T1000 (cell line): ENCODE measurements around the gene MSL1.
"Not testable (repeated sequence)": the region's sequence is repeated elsewhere in the genome, so short reads cannot be mapped to it uniquely, and the experiment has no call there.

Source experiments
- DNase-seq: peaks from one replicate; lab custom pipeline; 2025; ENCODE audit warnings: mixed read lengths; lab: John Stamatoyannopoulos, UW

The MSL1 gene

DNA sequence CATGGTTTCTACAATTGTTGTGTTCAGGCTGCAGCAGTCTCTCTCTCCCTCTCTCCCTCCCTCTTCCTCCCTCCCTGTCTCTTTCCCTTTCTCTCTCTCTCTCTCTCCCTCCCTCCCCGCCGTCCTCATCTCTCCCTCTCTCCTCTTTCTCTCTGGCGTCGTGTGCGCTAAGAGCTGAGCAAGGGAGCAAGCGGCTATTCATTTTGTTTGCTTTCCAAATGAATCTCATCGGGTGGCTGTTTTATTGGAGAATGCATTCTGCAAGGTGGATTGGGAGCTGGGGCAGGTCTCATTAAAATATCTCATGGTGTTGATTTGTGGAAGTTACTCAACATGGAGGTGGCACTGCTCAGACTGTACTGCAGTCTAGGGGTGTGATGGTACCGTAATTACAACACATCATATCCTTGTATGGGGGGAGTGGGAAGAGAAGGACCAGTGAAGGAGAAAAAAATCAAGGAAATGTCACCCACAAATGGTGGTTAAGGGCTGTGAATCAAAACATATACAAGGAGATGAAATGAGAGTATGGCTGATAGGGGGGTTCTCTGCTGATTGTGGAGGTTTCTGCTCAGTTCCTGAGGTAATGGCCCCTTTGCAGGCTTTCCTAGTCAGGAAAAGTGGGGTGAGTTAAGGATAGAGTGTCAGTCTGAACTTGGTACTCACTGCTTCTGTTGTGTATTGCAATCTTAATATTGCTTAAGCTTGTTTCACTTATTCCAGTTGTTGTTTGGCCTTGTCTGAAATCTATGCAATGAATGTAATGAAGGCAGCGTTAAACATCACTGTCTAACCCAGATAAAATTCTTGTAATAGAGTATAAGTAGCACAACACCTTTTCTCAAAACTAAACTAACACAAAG lies 2.7 kb downstream of the MSL1 start:
- no peak for DNase-seq

DNA sequence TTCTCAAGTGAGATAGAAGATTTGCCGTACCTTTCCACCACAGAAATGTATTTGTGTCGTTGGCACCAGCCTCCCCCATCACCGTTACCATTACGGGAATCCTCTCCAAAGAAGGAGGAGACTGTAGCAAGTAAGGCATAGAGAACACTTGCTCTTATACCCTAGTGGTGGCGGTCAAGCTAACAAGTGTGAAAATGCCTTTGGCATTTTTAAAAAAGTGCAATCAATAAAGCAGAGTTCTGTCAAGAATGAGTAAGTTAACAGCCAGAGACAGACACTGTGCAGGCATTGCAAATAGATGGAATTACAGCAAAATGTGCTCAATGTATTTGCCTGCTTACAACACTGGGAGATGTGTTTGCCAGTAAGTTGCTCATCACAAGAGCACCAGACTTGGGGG lies 7.7 kb downstream of the MSL1 start:
- DNase-seq = no peak

DNA sequence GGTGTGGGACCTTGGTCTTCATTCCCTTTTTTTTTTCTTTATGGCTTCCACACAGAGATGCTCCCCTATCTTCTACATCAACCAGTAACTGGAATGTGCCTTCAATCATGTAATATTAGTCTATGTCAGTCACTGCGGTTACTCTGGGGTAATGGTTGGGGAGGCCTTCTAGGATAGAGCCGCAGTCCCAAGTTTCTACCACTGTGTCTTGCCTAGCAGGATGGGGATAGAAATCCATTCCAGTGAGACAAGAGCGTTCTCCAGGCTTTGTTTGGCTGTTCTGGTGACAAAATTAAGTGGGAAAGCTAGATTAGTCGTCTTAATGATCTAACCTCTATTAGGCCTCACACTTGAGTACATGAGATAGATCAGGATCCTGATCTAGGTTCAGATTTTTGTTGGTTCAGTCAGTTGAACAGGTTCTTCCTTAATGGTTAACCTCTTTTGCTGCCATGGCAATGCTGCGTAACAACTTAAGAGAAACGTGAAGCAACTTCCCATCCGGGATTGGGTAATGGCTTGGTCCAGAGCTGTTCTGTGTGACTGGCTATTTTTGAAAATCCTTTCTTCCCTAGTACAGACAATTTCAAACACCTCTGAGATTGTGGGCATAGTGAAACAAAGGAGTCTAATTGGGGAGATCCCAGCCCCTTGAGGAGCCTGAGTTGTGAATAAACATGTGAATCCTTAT lies 8.7 kb downstream of the MSL1 start:
- no peak for DNase-seq

DNA sequence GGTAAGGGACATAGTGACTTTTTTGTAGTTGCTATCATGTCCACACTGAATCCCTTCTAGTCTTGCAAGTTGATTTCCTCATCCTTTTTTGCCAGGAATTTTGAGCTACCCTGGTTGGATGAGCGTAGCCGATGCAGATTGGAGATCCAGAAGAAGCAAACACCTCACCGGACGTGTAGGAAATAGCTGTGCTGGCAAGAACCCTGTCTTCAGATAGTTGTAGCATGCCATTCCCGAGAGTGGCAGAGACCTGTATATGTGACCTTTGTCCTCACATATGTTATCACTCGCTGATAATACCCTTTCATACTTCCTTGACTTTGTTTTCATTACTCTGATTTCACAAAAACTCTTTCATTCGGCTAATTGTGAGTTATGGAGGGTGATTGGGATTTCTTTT lies 12.4 kb downstream of the MSL1 start:
- no peak for DNase-seq

DNA sequence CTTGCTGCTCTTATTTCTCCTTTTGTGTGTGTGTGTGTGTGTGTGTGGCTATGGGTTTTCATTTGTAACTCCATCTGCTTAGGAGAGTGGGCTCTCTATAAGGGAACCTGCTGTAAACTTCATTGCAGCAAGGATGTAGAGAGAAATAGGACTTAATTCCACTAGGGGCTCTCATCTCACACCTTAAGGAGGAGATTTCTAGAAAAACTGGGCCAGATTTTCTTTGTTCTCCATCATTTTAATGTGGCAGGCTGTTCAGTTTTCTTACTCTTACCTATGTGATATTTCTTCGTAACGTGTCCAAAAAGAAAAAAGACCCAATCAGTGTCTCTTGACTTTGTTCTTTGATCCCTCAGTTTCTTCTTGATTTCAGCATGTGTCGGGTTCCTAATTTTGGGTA lies 14.0 kb downstream of the MSL1 start:
- no peak for DNase-seq

DNA sequence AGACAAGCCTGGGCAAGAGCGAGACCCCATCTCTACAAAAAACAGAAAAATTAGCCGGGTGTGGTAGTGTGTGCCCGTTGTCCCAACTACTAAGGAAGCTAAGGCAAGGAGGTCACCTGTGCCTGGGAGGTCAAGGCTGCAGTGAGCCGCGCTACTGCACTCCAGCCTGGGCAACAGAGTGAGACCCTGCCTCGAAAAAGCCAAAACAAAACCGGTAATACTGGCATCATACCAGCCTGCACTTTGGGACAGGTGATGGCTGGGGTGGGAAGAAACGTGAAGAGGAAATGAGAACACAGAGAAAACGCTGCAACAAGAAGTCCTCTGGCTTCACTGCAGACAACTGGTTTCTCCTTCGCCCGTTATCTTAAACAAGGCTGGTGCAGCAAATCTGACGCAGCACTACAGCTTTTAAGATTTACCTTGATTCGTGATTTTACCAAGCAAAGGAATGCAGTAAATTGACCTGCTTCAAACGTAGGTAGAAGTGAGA lies 17.8 kb downstream of the MSL1 start:
- DNase-seq = no peak

DNA sequence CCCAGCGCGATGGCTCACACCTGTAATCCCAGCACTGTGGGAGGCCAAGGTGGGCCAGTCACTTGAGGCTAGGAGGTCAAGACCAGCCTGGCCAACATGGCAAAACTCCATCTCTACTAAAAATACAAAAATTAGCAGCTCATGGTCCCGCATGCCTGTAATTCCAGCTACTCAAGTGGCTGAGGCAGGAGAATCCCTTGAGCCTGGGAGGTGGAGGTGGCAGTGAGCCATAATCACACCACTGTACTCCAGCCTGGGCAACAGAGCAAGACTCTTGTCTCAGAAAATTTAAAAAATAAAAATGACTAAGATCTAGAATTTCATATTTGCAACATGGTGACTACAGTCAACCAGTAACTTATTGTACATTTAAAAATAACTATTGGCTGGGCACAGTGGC lies 21.4 kb downstream of the MSL1 start:
- not testable (repeated sequence) for DNase-seq

DNA sequence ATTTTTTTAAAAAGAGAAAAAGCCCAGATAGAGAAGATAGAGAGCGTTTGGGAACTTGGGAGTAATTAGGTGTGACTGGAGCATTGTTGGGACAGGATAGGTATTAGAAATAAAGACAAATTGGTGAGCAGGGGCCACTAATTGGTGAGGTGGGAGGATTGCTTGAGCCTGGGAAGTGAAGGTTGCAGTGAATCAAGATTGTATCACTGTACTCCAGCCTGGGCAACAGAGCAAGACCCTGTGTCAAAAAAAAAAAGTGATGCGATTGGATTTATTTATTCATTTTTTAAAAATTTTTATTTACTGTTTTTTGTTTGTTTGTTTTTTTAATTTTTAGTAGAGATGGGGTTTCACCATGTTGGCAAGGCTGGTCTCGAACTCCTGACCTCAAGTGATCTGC lies 23.7 kb downstream of the MSL1 start:
- no peak for DNase-seq

DNA sequence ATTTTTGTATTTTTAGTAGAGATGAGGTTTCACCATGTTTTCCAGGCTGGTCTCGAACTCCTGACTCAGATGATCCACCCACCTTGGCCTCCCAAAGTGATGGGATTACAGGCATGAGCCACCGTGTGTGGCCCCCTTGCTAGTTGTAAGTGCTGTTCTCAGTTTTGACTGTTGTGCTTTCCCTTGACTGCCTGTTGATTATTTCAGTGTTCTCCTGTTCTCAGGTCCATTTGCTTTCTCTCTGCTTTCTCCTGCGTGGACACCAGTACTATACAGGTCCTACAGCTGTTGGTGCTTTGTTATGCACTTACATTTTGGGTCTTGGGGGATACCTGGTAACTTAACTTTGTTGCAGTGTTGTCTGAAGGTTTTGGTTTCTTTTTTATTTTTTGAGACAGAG lies 26.8 kb downstream of the MSL1 start:
- no peak for DNase-seq

DNA sequence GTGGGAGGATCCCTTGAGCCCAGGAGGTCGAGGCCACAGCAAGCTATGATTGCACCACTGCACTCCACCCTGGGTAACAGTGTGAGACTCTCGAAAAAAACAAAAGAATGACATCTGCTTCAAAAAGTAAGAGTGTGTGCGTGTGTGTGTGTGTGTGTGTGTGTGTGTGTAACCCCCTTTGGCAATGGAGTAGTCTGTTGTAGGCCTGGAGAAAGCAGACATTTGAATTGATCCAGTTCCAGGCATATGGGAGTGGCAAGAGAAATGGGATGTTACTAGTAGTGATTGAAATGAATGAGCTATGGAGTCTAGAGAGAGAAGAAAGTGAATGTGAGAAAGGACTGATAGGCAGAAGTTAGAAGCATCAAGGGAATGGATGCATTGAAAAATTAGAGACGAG lies 28.5 kb downstream of the MSL1 start:
- DNase-seq = no peak

DNA sequence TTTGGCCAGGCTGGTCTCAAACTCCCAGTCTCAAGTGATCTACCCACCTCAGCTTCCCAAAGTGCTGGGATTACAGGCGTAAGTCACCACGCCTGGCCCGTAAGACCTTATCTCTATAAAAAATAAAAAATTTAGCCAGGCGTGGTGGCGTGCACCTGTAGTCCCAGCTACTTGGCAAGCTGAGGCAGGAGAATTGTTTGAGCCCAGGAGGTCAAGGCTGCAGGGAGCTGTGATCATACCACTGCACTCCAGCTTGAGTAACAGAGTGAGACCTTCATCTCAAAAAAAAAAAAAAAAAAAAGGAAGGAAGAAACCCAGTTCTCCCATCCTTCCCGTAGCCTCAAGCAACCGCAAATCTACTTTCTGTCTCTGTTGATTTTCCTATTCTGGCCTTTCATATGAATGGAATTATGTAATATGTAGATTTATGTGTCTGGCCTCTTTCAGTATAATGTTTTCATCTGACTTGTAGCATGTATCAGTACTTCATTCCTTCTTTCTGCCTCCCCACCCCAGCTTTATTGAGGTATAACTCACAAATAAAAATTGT lies 29.7 kb downstream of the MSL1 start:
- no peak for DNase-seq

DNA sequence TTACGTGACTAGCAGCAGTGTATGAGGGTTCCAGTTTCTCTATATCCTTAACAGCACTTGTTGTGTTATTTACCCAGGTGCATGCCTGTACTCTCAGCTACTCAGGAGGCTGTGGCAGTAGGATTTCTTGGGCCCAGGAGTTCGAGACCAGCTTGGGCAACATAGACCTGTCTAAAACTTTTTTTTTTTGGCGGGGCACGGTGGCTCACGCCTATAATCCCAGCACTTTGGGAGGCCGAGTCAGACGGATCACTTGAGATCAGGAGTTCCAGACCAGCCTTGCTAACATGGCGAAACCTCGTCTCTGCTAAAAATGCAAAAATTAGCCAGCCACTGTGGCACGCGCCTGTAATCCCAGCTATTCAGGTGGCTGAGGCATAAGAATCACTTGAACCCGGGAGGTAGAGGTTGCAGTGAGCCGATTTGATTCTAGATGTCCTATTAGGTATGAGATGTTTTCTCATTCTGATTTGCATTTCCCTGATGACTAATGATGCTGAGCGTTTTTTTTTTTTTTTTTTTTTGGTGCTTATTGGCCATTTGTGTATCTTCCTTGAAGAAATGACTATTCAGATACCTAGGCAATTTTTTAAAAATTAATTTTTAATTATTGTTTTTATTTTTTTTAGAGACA lies 31.9 kb downstream of the MSL1 start:
- DNase-seq = no peak

DNA sequence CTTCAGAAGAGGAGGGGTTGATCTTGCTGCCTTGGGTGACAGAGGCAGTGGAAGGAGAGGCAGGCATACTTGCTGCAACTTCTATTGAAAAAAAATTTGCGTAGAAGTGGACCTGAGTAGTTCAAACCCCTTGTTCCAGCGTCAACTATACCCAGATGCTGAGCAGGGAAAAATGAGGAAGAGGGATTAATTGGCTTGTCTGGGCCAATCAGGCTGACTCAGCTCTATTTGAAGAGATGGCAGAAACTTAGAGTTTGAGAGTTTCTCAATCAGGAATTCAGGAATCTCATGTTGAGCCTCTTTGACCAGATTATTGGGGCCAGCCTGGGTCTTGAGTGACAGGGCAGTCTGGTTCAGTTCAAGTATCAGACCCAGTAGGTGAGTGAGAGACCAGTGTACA lies 36.2 kb downstream of the MSL1 start:
- DNase-seq = no peak

DNA sequence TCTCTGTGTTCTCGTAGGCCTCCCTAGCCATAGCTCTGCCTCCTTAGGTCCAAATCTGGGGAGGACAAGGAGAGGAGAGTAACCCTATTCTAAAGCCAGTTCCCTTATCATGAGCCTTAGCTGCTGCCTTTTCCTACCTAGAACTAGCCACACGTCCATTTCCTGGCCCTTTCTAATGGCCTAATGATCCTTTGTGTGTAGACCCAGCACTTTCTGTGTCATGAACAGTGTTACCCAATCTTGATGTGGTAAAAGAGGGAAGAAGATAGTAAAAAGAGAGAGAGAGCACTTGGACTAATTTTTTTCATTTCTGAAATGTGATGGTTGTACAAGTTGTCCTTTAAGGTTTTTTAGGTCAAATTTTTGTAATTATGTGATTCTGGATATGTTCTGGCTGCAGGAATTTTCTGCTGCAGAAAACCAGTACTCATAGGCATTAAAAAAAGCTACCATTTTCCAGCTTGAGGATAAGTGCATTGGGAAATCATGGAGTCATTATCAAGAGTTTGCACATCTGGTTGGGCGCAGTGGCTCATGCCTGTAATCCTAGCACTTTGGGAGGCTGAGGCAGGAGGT lies 36.8 kb downstream of the MSL1 start:
- DNase-seq = no peak

DNA sequence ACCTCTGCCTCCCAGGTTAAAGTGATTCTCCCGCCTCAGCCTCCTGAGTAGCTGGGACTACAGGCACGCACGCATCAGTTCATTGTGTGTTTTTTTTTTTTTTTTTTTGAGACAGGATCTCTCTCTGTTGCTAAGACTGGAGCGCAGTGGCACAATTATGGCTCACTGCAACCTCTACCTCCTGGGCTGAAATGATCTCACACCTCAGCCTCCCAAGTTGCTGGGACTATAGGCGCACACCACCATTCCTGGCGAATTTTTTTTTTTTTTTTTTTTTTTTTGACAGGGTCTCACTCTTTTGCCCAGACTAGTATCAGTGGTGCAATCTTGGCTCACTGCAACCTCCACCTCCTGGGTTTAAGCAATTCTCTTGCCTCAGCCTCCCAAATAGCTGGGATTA lies 37.7 kb downstream of the MSL1 start:
- no peak for DNase-seq

DNA sequence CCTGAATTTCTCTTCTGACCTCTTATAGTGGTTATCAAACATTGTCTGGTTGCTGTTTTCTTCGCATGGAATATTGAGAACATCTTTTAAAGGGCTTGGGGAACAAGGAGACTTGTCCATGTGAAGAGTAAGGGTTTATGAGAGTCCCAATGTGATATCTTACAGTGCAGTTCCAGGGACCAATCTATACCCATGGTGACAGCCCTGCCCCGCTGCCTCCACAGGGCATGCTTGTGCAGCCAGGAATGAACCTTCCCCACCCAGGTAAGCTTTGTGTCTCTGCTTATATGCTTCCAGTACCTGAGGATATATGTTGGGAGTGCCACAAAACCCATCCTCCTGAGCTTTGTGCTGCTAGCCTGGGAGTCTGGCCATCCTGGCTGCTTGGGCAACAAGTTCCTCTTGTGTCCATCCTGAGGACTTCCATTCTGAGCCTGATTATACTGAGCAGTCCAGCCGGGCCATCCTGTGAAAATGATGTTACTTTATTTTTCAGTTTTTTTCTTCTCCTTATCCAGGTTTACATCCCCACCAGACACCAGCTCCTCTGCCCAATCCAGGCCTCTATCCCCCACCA lies 46.0 kb downstream of the MSL1 start:
- DNase-seq = no peak

DNA sequence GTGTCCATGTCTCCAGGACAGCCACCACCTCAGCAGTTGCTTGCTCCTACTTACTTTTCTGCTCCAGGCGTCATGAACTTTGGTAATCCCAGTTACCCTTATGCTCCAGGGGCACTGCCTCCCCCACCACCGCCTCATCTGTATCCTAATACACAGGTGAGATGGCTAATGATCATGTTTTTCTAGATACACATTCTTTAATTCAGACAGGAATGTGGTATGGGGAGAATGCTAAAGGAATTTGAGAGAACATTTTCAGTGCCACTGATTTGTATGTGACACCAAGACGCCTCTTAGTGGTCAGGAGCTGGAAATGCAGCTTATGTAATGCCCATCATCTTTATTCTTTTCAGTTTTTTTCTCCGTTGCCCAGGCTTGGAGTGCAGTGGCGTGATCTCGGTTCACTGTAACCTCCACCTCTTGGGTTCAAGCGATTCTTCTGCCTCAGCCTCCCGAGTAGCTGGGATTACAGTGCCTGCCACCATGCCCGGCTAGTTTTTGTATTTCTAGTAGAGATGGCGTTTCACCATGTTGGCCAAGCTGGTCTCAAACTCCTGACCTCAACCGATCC lies 46.6 kb downstream of the MSL1 start:
- DNase-seq = peak; percentile 16

DNA sequence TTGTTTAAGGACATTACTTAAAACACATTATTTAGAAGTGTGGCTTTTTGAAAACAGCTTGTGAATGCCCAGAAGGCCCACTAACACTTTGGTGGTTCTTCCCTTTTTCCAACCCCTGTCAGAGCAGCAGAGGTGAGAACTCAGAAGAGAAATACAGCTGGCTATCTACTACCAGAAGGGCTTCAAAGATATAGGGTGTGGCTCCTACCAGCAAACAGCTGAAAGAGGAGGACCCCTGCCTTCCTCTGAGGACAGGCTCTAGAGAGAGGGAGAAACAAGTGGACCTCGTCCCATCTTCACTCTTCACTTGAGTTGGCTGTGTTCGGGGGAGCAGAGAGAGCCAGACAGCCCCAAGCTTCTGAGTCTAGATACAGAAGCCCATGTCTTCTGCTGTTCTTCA lies 48.6 kb downstream of the MSL1 start:
- DNase-seq = no peak

DNA sequence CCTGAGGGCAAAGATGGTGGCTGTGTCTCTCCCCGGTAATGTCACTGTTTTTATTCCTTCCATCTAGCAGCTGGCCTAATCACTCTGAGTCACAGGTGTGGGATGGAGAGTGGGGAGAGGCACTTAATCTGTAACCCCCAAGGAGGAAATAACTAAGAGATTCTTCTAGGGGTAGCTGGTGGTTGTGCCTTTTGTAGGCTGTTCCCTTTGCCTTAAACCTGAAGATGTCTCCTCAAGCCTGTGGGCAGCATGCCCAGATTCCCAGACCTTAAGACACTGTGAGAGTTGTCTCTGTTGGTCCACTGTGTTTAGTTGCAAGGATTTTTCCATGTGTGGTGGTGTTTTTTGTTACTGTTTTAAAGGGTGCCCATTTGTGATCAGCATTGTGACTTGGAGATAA lies 50.0 kb downstream of the MSL1 start:
- no peak for DNase-seq

DNA sequence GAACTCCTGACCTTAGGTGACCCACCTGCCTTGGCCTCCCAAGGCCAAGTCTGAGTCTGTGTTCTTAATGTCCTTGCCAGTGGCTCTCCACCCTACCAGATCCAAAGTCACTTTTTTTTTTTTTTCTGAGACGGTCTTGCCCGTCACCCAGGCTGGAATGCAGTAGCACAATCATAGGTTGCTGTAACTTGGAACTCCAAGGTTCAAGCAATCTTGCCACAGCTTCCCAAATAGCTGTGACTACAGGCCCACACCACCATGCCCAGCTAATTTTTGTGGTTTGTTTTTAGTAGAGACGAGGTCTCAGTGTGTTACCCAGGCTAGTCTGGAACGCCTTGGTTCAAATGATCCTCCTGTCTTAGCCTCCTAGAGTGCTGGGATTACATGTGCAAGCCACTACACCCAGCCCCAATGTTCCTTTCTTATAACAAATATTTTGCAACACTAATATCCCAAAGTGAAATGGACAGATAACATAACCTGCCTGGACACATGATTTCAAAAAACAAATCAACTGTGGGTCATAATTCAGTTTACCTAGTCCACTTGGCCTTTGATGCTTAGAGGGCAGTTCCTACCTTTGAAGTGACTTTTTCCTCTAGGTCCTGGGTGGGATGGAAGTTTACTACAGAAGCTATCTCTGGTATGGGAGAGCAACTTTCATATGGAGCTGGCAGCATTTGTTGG lies 51.5 kb downstream of the MSL1 start:
- no peak for DNase-seq

DNA sequence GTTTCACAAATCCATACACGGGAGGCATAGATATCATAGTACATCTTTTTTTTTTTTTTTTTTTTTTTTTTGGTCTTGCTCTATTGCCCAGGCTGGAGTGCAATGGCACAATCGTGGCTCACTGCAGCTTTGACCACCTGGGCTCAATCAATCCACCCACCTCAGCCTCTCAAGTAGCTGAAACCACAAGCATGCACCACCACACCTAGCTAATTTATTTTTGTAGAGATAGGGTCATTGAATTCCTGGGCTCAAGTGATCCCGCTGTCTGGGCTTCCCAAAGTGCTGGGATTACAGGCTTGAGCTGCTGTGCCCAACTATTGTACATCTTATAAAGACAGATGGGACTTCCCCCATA lies 52.0 kb downstream of the MSL1 start:
- no peak for DNase-seq
